Right lobe of liver (tissue), 6 donors: ENCODE measurements around the gene MTRF1L. TPM values are rescaled to one million over a fixed set of nuclear protein-coding genes. Genes with fewer than 3 reads are reported as not detected.
"Not testable (repeated sequence)": the region's sequence is repeated elsewhere in the genome, so short reads cannot be mapped to it uniquely, and the experiment has no call there.

Experiments used
- ATAC-seq, 4 donors: fragments of 200-7000 bp; cut with Tn5 transposase; one replicate each; pipeline ENCODE4 v1.9.1; 2020; ENCODE audit warnings: mild to moderate bottlenecking in 4 of 4, moderate library complexity in 4 of 4
- DNase-seq, 3 donors: peaks; one replicate each; pipeline ENCODE4 v3.0.0-alpha.2; 2020
- H3K27ac ChIP-seq, 3 donors: fragments of 200-600 bp; one replicate each; pipeline ENCODE4 v1.8.0; 2022
- H3K27me3 ChIP-seq, 2 donors: fragments of 200-600 bp; one replicate each; pipeline ENCODE4 v1.8.0; 2022
- H3K36me3 ChIP-seq, 4 donors: fragments of 200-600 bp; sonication (generic) in 1 of 4; one replicate each; pipeline versions ENCODE4 v1.5.1 to v1.8.0; 2017 to 2022; ENCODE audit warnings: control low read depth in 1 of 4
- H3K4me1 ChIP-seq, 4 donors: fragments of 200-600 bp; sonication (generic) in 1 of 4; one replicate each; pipeline versions ENCODE4 v1.5.1 to v1.8.0; 2017 to 2022; ENCODE audit warnings: control low read depth in 1 of 4
- H3K4me3 ChIP-seq, 3 donors: fragments of 200-600 bp; one replicate each; pipeline ENCODE4 v1.8.0; 2022
- H3K9me3 ChIP-seq, 4 donors: fragments of 200-600 bp; sonication (generic) in 1 of 4; one replicate each; pipeline versions ENCODE4 v1.5.1 to v1.8.0; 2017 to 2022; ENCODE audit warnings: control low read depth in 1 of 4
- CTCF ChIP-seq, 4 donors: fragments of 200-600 bp in 3 of 4; fragments of 450-650 bp in 1 of 4; IDR thresholded peaks; one replicate each; pipeline versions ENCODE4 v1.5.1 to v1.8.0; 2016 to 2022; ENCODE audit warnings: antibody characterized with exemption in 4 of 4, mild to moderate bottlenecking in 2 of 4
- POLR2A ChIP-seq: fragments of 450-650 bp; IDR thresholded peaks from one replicate; pipeline ENCODE4 v1.6.1; 2017; ENCODE audit warnings: antibody characterized with exemption, mild to moderate bottlenecking
- WGBS: methylation state at CpG from one replicate; pipeline ENCODE4 v1.1.6; 2018; ENCODE audit warnings: low coverage, low lambda C conversion rate; ENCODE audit not compliant: insufficient coverage; ENCODE audit errors: missing lambda C conversion rate; 5-methylcytosine and 5-hydroxymethylcytosine counted together
- intact Hi-C, 2 donors: fragments of 100-400 bp; cut with DNase I; formaldehyde crosslinking; loops; one replicate each; pipeline versions ENCODE4 v1.11.2 to v1.14.1; 2022
- total RNA-seq, 6 experiments: library from RNA; depleted of rRNA in 2 of 6; stranded (reverse); fragments of >200 nt in 2 of 6; fragmentation: NEBNext Ultra II Directional in 3 of 6; extraction: Animal tissue kit (Norgen Biotek cat#: 25700) in 3 of 6; gene quantifications; one replicate each; pipeline versions ENCODE4 v1.1.0 to v1.2.4, GENCODE V29; 2016 to 2023
- donor health status: DM: no; HTN: yes; CAD: no.
- donor health status: DM: no; HTN: no; CAD: no.
- donor health status: DM: no; HTN: no; CAD: no.
- donor health status: DM: no; HTN: yes; CAD: no.
- donor health status: DM: no; HTN: yes; CAD: no.

Gene MTRF1L
- total RNA-seq, 6 experiments from 2014 or later = 6.1 to 16.8 (median 9.7) TPM

- H3K9me3 ChIP-seq = no peaks in the 10 kb centered on the region
- H3K4me3 ChIP-seq = no peak overlapping the region
- DNase-seq = no peak
- peaks cover 0 to 43% (median 23%) of the 10 kb centered on the region in 4 donors for H3K36me3 ChIP-seq
- H3K4me1 ChIP-seq = no peaks in the 10 kb centered on the region
- no peak for TF ChIP-seq POLR2A
- no peak for TF ChIP-seq CTCF (IDR thresholded peaks at IDR 0.05)
- intact Hi-C loops = no loop called here
- H3K27ac ChIP-seq = no peak overlapping the region
- no peaks in the 10 kb centered on the region for H3K27me3 ChIP-seq
- no peak for ATAC-seq
Measured at GRCh38 chr6:152993431-152993830, 9.1 kb downstream of the MTRF1L start.

GRCh38 chr6:152986978-152987377, 15.5 kb downstream of the MTRF1L start:
- WGBS = 68% methylated on average over 2 of the region's 2 CpGs
- no peaks in the 10 kb centered on the region for H3K27me3 ChIP-seq
- peaks cover 0 to 16% (median 5%) of the 10 kb centered on the region in 4 donors for H3K36me3 ChIP-seq
- intact Hi-C loops = no loop called here
- H3K4me1 ChIP-seq = peaks cover 0 to 14% (median 8%) of the 10 kb centered on the region in 4 donors
- no peak for ATAC-seq
- H3K27ac ChIP-seq = no peak overlapping the region
- no peaks in the 10 kb centered on the region for H3K9me3 ChIP-seq
- no peak for DNase-seq
- H3K4me3 ChIP-seq = no peak overlapping the region
- TF ChIP-seq POLR2A = no peak
- no peak for TF ChIP-seq CTCF (IDR thresholded peaks at IDR 0.05)

- H3K36me3 ChIP-seq, intact Hi-C loops, H3K27me3 ChIP-seq, DNase-seq, H3K27ac ChIP-seq, H3K4me3 ChIP-seq, H3K9me3 ChIP-seq, ATAC-seq: not testable (repeated sequence)
- WGBS = 84% methylated on average over 11 of the region's 11 CpGs
- peaks cover 0 to 24% (median 8%) of the 10 kb centered on the region in 4 donors for H3K4me1 ChIP-seq
Measured at GRCh38 chr6:152985300-152985699, 17.2 kb downstream of the MTRF1L start.

- Histone ChIP-seq H3K27ac (peak overlapping the region in 2 of 3 donors; percentile 88 to 95), H3K4me3 (peak overlapping the region; percentile 78 to 88 (median 86)), H3K9me3 (no peaks in the 10 kb centered on the region), H3K27me3 (no peaks in the 10 kb centered on the region), H3K36me3 (no peaks in the 10 kb centered on the region), H3K4me1 (peaks cover 0 to 24% (median 8%) of the 10 kb centered on the region in 4 donors)
- DNase-seq (no peak), ATAC-seq (no peak)
- TF ChIP-seq CTCF (IDR thresholded peaks at IDR 0.05) = no peak
- no peak for TF ChIP-seq POLR2A
- WGBS = 11% methylated on average over 7 of the region's 7 CpGs
- intact Hi-C loops = no loop called here
Measured at GRCh38 chr6:152984513-152984872, 18.0 kb downstream of the MTRF1L start.

GRCh38 chr6:152983637-152984512, 18.6 kb downstream of the MTRF1L start:
- Histone ChIP-seq H3K4me3 (peak overlapping the region; percentile 78 to 88 (median 86)), H3K9me3 (no peaks in the 10 kb centered on the region), H3K27me3 (no peaks in the 10 kb centered on the region), H3K36me3 (no peaks in the 10 kb centered on the region), H3K4me1 (peaks cover 0 to 24% (median 8%) of the 10 kb centered on the region in 4 donors), H3K27ac (peak overlapping the region; percentile 88 to 95 (median 90))
- DNase-seq (peak; percentile 61 to 98 (median 97)), ATAC-seq (peak; percentile 1 to 66 (median 14))
- WGBS = under 1% methylated on average over 36 of the region's 38 CpGs
- TF ChIP-seq CTCF (IDR thresholded peaks at IDR 0.05) (no peak), POLR2A (peak; percentile 42)
- intact Hi-C loops = no loop called here
